Panc1 (cell line): Measurements from ENCODE around the gene LDB2.

Experiments
- CTCF ChIP-seq: fragments of 450-650 bp; IDR thresholded peaks from 2 replicates; pipeline ENCODE4 v1.5.1; 2017; ENCODE audit warnings: mild to moderate bottlenecking
- POLR2AphosphoS5 ChIP-seq: IDR thresholded peaks from 2 replicates; pipeline ENCODE4 v1.6.1; 2012; ENCODE audit warnings: mild to moderate bottlenecking, low read depth, low read length, moderate library complexity
- SIN3A ChIP-seq: IDR thresholded peaks from 2 replicates; pipeline ENCODE4 v1.6.1; 2012; ENCODE audit warnings: low read depth, mild to moderate bottlenecking, low read length, moderate library complexity, borderline replicate concordance; ENCODE audit not compliant: insufficient read depth
- TCF7L2 ChIP-seq: IDR thresholded peaks from 2 replicates; pipeline ENCODE4 v1.6.1; 2011; ENCODE audit warnings: mild to moderate bottlenecking, low read depth, low read length, inconsistent platforms
- TF ChIP-seq, protein P1 (sequence below), 2 experiments: IDR thresholded peaks; 2 replicates each; pipeline ENCODE4 v1.6.1; 2011 to 2012; ENCODE audit warnings: low read depth in 2 of 2, control low read depth in 1 of 2, low read length in 1 of 2, mild to moderate bottlenecking in 1 of 2, moderate library complexity in 1 of 2; ENCODE audit not compliant: insufficient read depth in 1 of 2

DNA sequence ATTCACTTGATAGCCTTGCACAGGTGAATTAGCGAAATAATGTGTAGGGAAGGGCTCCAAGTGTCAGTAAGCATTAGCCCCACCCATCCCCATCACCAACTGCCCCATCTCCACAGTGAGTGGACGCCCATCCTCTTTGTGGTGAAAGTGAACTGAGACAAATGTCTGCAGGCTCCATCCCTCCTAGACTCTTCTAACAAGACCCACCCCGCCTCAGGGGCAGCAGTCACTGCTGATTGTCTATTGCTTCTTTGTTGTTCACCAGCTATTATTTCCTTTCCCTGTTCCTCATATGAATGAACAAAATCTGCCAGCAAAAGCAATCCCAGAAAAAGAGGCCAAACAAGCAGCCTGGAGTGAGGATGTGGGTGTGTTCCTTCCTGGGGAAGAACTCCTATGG, 96.4 kb downstream of the LDB2 start:
- TF ChIP-seq POLR2AphosphoS5 = no peak
- TF ChIP-seq CTCF = no peak
- no peak for TF ChIP-seq TCF7L2
- no peak for TF ChIP-seq SIN3A
- TF ChIP-seq, protein P1, sequence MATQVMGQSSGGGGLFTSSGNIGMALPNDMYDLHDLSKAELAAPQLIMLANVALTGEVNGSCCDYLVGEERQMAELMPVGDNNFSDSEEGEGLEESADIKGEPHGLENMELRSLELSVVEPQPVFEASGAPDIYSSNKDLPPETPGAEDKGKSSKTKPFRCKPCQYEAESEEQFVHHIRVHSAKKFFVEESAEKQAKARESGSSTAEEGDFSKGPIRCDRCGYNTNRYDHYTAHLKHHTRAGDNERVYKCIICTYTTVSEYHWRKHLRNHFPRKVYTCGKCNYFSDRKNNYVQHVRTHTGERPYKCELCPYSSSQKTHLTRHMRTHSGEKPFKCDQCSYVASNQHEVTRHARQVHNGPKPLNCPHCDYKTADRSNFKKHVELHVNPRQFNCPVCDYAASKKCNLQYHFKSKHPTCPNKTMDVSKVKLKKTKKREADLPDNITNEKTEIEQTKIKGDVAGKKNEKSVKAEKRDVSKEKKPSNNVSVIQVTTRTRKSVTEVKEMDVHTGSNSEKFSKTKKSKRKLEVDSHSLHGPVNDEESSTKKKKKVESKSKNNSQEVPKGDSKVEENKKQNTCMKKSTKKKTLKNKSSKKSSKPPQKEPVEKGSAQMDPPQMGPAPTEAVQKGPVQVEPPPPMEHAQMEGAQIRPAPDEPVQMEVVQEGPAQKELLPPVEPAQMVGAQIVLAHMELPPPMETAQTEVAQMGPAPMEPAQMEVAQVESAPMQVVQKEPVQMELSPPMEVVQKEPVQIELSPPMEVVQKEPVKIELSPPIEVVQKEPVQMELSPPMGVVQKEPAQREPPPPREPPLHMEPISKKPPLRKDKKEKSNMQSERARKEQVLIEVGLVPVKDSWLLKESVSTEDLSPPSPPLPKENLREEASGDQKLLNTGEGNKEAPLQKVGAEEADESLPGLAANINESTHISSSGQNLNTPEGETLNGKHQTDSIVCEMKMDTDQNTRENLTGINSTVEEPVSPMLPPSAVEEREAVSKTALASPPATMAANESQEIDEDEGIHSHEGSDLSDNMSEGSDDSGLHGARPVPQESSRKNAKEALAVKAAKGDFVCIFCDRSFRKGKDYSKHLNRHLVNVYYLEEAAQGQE (IDR thresholded peaks at IDR 0.05; ENCODE audit: insufficient read depth in 1 of 2, low read depth in 2 of 2, low read length in 1 of 2) = no peak
